Ishikawa (cell line): ENCODE data around the gene HOXB5.
A peak's percentile ranks its signal among the peaks of the same experiment; 100 is the strongest.

Experiments
- CEBPB ChIP-seq: IDR thresholded peaks from 2 replicates; pipeline ENCODE4 v1.6.1; 2012
- CREB1 ChIP-seq: IDR thresholded peaks from 2 replicates; pipeline ENCODE4 v1.6.1; 2012; ENCODE audit warnings: low read depth
- EGR1 ChIP-seq: IDR thresholded peaks from 2 replicates; pipeline ENCODE4 v1.6.1; 2012
- EP300 ChIP-seq: IDR thresholded peaks from 2 replicates; pipeline ENCODE4 v1.6.1; 2012; ENCODE audit warnings: borderline replicate concordance
- FOXM1 ChIP-seq: IDR thresholded peaks from 2 replicates; pipeline ENCODE4 v1.6.1; 2012; ENCODE audit warnings: low read depth, borderline replicate concordance
- MAX ChIP-seq: IDR thresholded peaks from 2 replicates; pipeline ENCODE4 v1.6.1; 2012
- NFIC ChIP-seq: IDR thresholded peaks from 2 replicates; pipeline ENCODE4 v1.6.1; 2012
- RAD21 ChIP-seq: IDR thresholded peaks from 2 replicates; pipeline ENCODE4 v1.6.1; 2012; ENCODE audit warnings: low read depth
- REST ChIP-seq: IDR thresholded peaks from 2 replicates; pipeline ENCODE4 v1.6.1; 2012; ENCODE audit warnings: low read depth, mild to moderate bottlenecking
- TAF1 ChIP-seq: IDR thresholded peaks from 2 replicates; pipeline ENCODE4 v1.6.1; 2012; ENCODE audit warnings: low read depth, mild to moderate bottlenecking
- TCF12 ChIP-seq: IDR thresholded peaks from 2 replicates; pipeline ENCODE4 v1.6.1; 2012; ENCODE audit warnings: low read depth
- TEAD4 ChIP-seq: IDR thresholded peaks from 2 replicates; pipeline ENCODE4 v1.6.1; 2012
- USF1 ChIP-seq: IDR thresholded peaks from 2 replicates; pipeline ENCODE4 v1.6.1; 2012
- YY1 ChIP-seq: IDR thresholded peaks from 2 replicates; pipeline ENCODE4 v1.6.1; 2012; ENCODE audit warnings: low read depth
- ZBTB7A ChIP-seq: IDR thresholded peaks from 2 replicates; pipeline ENCODE4 v1.6.1; 2012; ENCODE audit warnings: low read depth

Gene HOXB5

GRCh38 chr17:48619826-48620449 is 26.4 kb upstream of the HOXB5 start:
- no peak for TF ChIP-seq FOXM1
- TF ChIP-seq CREB1: no peak
- TF ChIP-seq TAF1: no peak
- no peak for TF ChIP-seq EGR1
- no peak for TF ChIP-seq USF1
- TF ChIP-seq REST: no peak
- TF ChIP-seq TEAD4: no peak
- no peak for TF ChIP-seq CEBPB
- no peak for TF ChIP-seq ZBTB7A
- no peak for TF ChIP-seq YY1
- TF ChIP-seq EP300: no peak
- TF ChIP-seq NFIC: no peak
- no peak for TF ChIP-seq RAD21

- no peak for TF ChIP-seq TAF1
- peak; percentile 92 for TF ChIP-seq RAD21
These were observed 24.8 kb upstream of the HOXB5 start for GRCh38 chr17:48618256-48618896.

GRCh38 chr17:48617471-48618255 is 24.1 kb upstream of the HOXB5 start:
- TF ChIP-seq CEBPB (no peak), USF1 (no peak), NFIC (no peak), TAF1 (0 out of 2 replicates have a peak, but pooled peaks have one; percentile 22), TEAD4 (peak; percentile 36; the same call in 1 of the 2 replicates), MAX (peak; percentile 34; the same call in 1 of the 2 replicates)

GRCh38 chr17:48616717-48617470 is 23.3 kb upstream of the HOXB5 start:
- TF ChIP-seq CREB1 (no peak), REST (no peak), YY1 (no peak), EP300 (no peak), TEAD4 (no peak), CEBPB (no peak), TCF12 (no peak), FOXM1 (no peak)

GRCh38 chr17:48615963-48616716 is 22.6 kb upstream of the HOXB5 start:
- no peak for TF ChIP-seq CREB1
- TF ChIP-seq YY1: no peak
- no peak for TF ChIP-seq ZBTB7A
- no peak for TF ChIP-seq TCF12
- no peak for TF ChIP-seq FOXM1
- no peak for TF ChIP-seq CEBPB
- TF ChIP-seq RAD21: no peak
- TF ChIP-seq EP300: no peak
- no peak for TF ChIP-seq TAF1
- no peak for TF ChIP-seq USF1
- TF ChIP-seq EGR1: no peak
- no peak for TF ChIP-seq NFIC
- TF ChIP-seq REST: no peak
- TF ChIP-seq TEAD4: no peak
- no peak for TF ChIP-seq MAX
